IMR-90 (cell line): ENCODE data around the gene RARB. TPM values are rescaled to one million over a fixed set of nuclear protein-coding genes. Genes with fewer than 3 reads are reported as not detected.

Experiments used
- ATAC-seq: fragments of 200-7000 bp; cut with Tn5 transposase; 2 replicates; pipeline ENCODE4 v1.9.1; 2020; ENCODE audit warnings: low read depth, mild to moderate bottlenecking, moderate library complexity
- BruUV-seq: library from RNA; stranded (reverse); fragments of 400-500 nt; replicated peaks from 2 replicates; lab custom pipeline; 2021; lab: Mats Ljungman, UMichigan
- CTCF ChIA-PET: fragments of 300-600 bp; formaldehyde crosslinking; extraction: SDS; loops from one replicate; lab custom pipeline; 2021; ENCODE audit warnings: antibody characterized with exemption; lab: Yijun Ruan, JAX
- POLR2A ChIA-PET: fragments of 300-600 bp; sonication (Branson Sonifier 250); formaldehyde crosslinking; loops from one replicate; lab custom pipeline; 2022; ENCODE audit warnings: antibody characterized with exemption; ENCODE audit not compliant: unreplicated experiment; lab: Charles Lee
- DNase-seq: peaks from one replicate; pipeline ENCODE4 v3.0.0; 2013
- H2AFZ ChIP-seq: replicated peaks from 2 replicates; pipeline ENCODE3; 2013; ENCODE audit warnings: low read length, mild to moderate bottlenecking; ENCODE audit not compliant: poor library complexity
- H2AK5ac ChIP-seq: 2 replicates; pipeline ENCODE4 v1.6.1; 2013; ENCODE audit warnings: low read depth, low read length, inconsistent platforms
- H2AK9ac ChIP-seq: replicated peaks from 2 replicates; pipeline ENCODE3; 2013; ENCODE audit warnings: mild to moderate bottlenecking, low read depth, low read length, moderate library complexity; ENCODE audit not compliant: poor library complexity
- H2BK120ac ChIP-seq: 2 replicates; pipeline ENCODE4 v1.6.1; 2013; ENCODE audit warnings: low read depth, low read length, inconsistent platforms
- H2BK15ac ChIP-seq: 3 replicates; pipeline ENCODE4 v1.6.1; 2013; ENCODE audit warnings: low read depth, low read length, inconsistent platforms
- H2BK20ac ChIP-seq: 2 replicates; pipeline ENCODE4 v1.6.1; 2013; ENCODE audit warnings: low read depth, mild to moderate bottlenecking, inconsistent platforms, low read length, moderate library complexity
- H2BK5ac ChIP-seq: 2 replicates; pipeline ENCODE4 v1.6.1; 2013; ENCODE audit warnings: mild to moderate bottlenecking, low read depth, low read length, inconsistent platforms; ENCODE audit not compliant: poor library complexity, severe bottlenecking
- H3K14ac ChIP-seq: replicated peaks from 2 replicates; pipeline ENCODE4 v1.6.1; 2013; ENCODE audit warnings: low read depth, low read length, inconsistent platforms
- H3K18ac ChIP-seq: 2 replicates; pipeline ENCODE4 v1.6.1; 2013; ENCODE audit warnings: low read depth, low read length, control low read depth
- H3K23ac ChIP-seq: 2 replicates; pipeline ENCODE4 v1.6.1; 2013; ENCODE audit warnings: low read depth, low read length, inconsistent platforms
- H3K27ac ChIP-seq: 2 replicates; pipeline ENCODE4 v1.5.1; 2013; ENCODE audit warnings: mild to moderate bottlenecking, control low read depth, low read length; ENCODE audit not compliant: insufficient read depth
- H3K27me3 ChIP-seq: 2 replicates; pipeline ENCODE4 v1.6.1; 2013; ENCODE audit warnings: low read length; ENCODE audit not compliant: control insufficient read depth, insufficient read depth
- H3K36me3 ChIP-seq: 2 replicates; pipeline ENCODE4 v1.6.1; 2013; ENCODE audit warnings: low read length, mixed read lengths; ENCODE audit not compliant: control insufficient read depth, insufficient read depth
- H3K4ac ChIP-seq: 2 replicates; pipeline ENCODE4 v1.6.1; 2013; ENCODE audit warnings: low read depth, low read length, inconsistent platforms
- H3K4me1 ChIP-seq: 2 replicates; pipeline ENCODE4 v1.6.1; 2013; ENCODE audit warnings: low read length, mixed read lengths; ENCODE audit not compliant: control insufficient read depth, insufficient read depth
- H3K4me2 ChIP-seq: 2 replicates; pipeline ENCODE4 v1.6.1; 2013; ENCODE audit warnings: low read depth, mild to moderate bottlenecking, control low read depth, low read length, moderate library complexity
- H3K4me3 ChIP-seq: 2 replicates; pipeline ENCODE4 v1.5.1; 2013; ENCODE audit warnings: low read depth, mild to moderate bottlenecking, control low read depth, low read length, moderate library complexity; ENCODE audit not compliant: insufficient read depth
- H3K56ac ChIP-seq: 2 replicates; pipeline ENCODE4 v1.6.1; 2013; ENCODE audit warnings: low read length, inconsistent platforms; ENCODE audit not compliant: insufficient read depth; ENCODE audit errors: extremely low read depth
- H3K79me1 ChIP-seq, 2 experiments: 2 replicates each; pipeline ENCODE4 v1.6.1; 2013; ENCODE audit warnings: low read length in 2 of 2, inconsistent platforms in 1 of 2, low read depth in 1 of 2
- H3K9ac ChIP-seq: 2 replicates; pipeline ENCODE4 v1.6.1; 2013; ENCODE audit warnings: low read depth, low read length, control low read depth
- H3K9me1 ChIP-seq: 2 replicates; pipeline ENCODE4 v1.6.1; 2013; ENCODE audit warnings: low read length, inconsistent platforms; ENCODE audit not compliant: insufficient read depth
- H3K9me3 ChIP-seq: 2 replicates; pipeline ENCODE4 v1.6.1; 2013; ENCODE audit warnings: low read length; ENCODE audit not compliant: control insufficient read depth, insufficient read depth
- H4K20me1 ChIP-seq: 2 replicates; pipeline ENCODE4 v1.6.1; 2013; ENCODE audit warnings: low read length, inconsistent platforms; ENCODE audit not compliant: insufficient read depth
- H4K5ac ChIP-seq: 2 replicates; pipeline ENCODE4 v1.6.1; 2013; ENCODE audit warnings: mild to moderate bottlenecking, low read depth, low read length, control low read depth
- H4K8ac ChIP-seq, 2 experiments: 2 replicates each; pipeline ENCODE4 v1.6.1; 2013; ENCODE audit warnings: low read depth in 2 of 2, low read length in 2 of 2, control low read depth in 1 of 2, inconsistent platforms in 1 of 2
- H4K91ac ChIP-seq: 2 replicates; pipeline ENCODE4 v1.6.1; 2013; ENCODE audit warnings: low read depth, low read length, inconsistent platforms; ENCODE audit not compliant: insufficient read depth
- BHLHE40 ChIP-seq: fragments of 150-350 bp; IDR thresholded peaks from 2 replicates; pipeline ENCODE4 v1.6.1; 2016; ENCODE audit warnings: mild to moderate bottlenecking, low read depth, low read length
- CEBPB ChIP-seq: IDR thresholded peaks from 2 replicates; pipeline ENCODE4 v1.6.1; 2012; ENCODE audit warnings: low read depth, low read length, improper control_type of control experiment
- CHD1 ChIP-seq: IDR thresholded peaks from 2 replicates; pipeline ENCODE4 v1.6.1; 2012; ENCODE audit warnings: low read depth, low read length, improper control_type of control experiment
- CTCF ChIP-seq: conservative IDR thresholded peaks from 2 replicates; pipeline ENCODE4 v1.5.1; 2012; ENCODE audit warnings: mild to moderate bottlenecking, low read depth, low read length, improper control_type of control experiment
- ELK1 ChIP-seq: fragments of 150-350 bp; IDR thresholded peaks from 2 replicates; pipeline ENCODE4 v1.6.1; 2016; ENCODE audit warnings: low read depth, mild to moderate bottlenecking, low read length, moderate library complexity, borderline replicate concordance
- FOS ChIP-seq: fragments of 150-350 bp; IDR thresholded peaks from 2 replicates; pipeline ENCODE4 v1.6.1; 2016; ENCODE audit warnings: low read depth, low read length
- MAFK ChIP-seq: IDR thresholded peaks from 2 replicates; pipeline ENCODE4 v1.6.1; 2012; ENCODE audit warnings: low read depth, low read length, improper control_type of control experiment
- MAZ ChIP-seq: IDR thresholded peaks from 2 replicates; pipeline ENCODE4 v1.6.1; 2012; ENCODE audit warnings: low read depth, mild to moderate bottlenecking, low read length, improper control_type of control experiment, moderate library complexity, borderline replicate concordance
- MXI1 ChIP-seq: IDR thresholded peaks from 2 replicates; pipeline ENCODE4 v1.6.1; 2012; ENCODE audit warnings: low read depth, mild to moderate bottlenecking, low read length, moderate library complexity, borderline replicate concordance
- NFE2L2 ChIP-seq: fragments of 150-350 bp; IDR thresholded peaks from 2 replicates; pipeline ENCODE4 v1.6.1; 2016; ENCODE audit warnings: low read depth, mild to moderate bottlenecking, low read length
- POLR2A ChIP-seq: IDR thresholded peaks from 2 replicates; pipeline ENCODE4 v1.6.1; 2012; ENCODE audit warnings: mild to moderate bottlenecking, low read depth, low read length
- RAD21 ChIP-seq: IDR thresholded peaks from 2 replicates; pipeline ENCODE4 v1.6.1; 2012; ENCODE audit warnings: low read length, improper control_type of control experiment
- RCOR1 ChIP-seq: IDR thresholded peaks from 2 replicates; pipeline ENCODE4 v1.6.1; 2012; ENCODE audit warnings: mild to moderate bottlenecking, low read length, improper control_type of control experiment; ENCODE audit not compliant: insufficient replicate concordance
- RFX5 ChIP-seq: IDR thresholded peaks from 2 replicates; pipeline ENCODE4 v1.8.0; 2012; ENCODE audit warnings: low read depth, mild to moderate bottlenecking, low read length, moderate library complexity
- SMC3 ChIP-seq: fragments of 150-350 bp; IDR thresholded peaks from 2 replicates; pipeline ENCODE4 v1.6.1; 2016; ENCODE audit warnings: low read depth, mild to moderate bottlenecking, antibody characterized with exemption, low read length, moderate library complexity
- USF2 ChIP-seq: fragments of 150-350 bp; IDR thresholded peaks from 2 replicates; pipeline ENCODE4 v1.6.1; 2017; ENCODE audit warnings: mild to moderate bottlenecking, antibody characterized with exemption, low read length, low read depth
- WGBS, 2 experiments: methylation state at CpG; one replicate each; pipeline versions ENCODE4 v1.1.5 to v1.1.7; 2013; ENCODE audit warnings: missing lambda C conversion rate in 2 of 2; ENCODE audit not compliant: insufficient read length in 1 of 2; ENCODE audit errors: extremely low coverage in 2 of 2; 5-methylcytosine and 5-hydroxymethylcytosine counted together
- dilution Hi-C: fragments of 300-500 bp; cut with HindIII; formaldehyde crosslinking; loops from one replicate; pipeline ENCODE4 v1.14.3; 2018; ENCODE audit warnings: low sequenced_read_pairs; ENCODE audit not compliant: unreplicated experiment
- in situ Hi-C: fragments of 300-500 bp; cut with MboI; formaldehyde crosslinking; loops from 3 replicates; pipeline ENCODE4 v1.14.3; 2019; ENCODE audit warnings: low sequenced_read_pairs, inconsistent platforms, mixed read lengths
- intact Hi-C: fragments of 100-400 bp; cut with micrococcal nuclease; formaldehyde crosslinking; loops from 2 replicates; pipeline ENCODE4 v1.10.0; 2022
- polyA plus RNA-seq, 3 experiments: library from polyadenylated mRNA; depleted of rRNA; stranded (reverse); fragments of >200 nt; gene quantifications; 2 replicates each; pipeline ENCODE4 v1.2.3, GENCODE V29; 2012; ENCODE audit warnings: low replicate concordance in 1 of 3
- total RNA-seq: library from RNA; depleted of rRNA; stranded (reverse); fragments of >200 nt; gene quantifications from 2 replicates; pipeline ENCODE4 v1.2.3, GENCODE V29; 2012

The RARB gene
- total and polyA plus RNA-seq, 2 of the 4 experiments (the other 2 are of a cell fraction), result 0.53 to 1.4 TPM

GRCh38 chr3:25547103-25547502 lies 119.0 kb downstream of the RARB start:
- H3K18ac ChIP-seq, result no peak overlapping the region
- intact Hi-C loops (no loop called here), in situ Hi-C loops (no loop called here), dilution Hi-C loops (no loop called here)
- H3K14ac ChIP-seq, result no peak overlapping the region
- no peak overlapping the region for H2BK5ac ChIP-seq
- no peak overlapping the region for H3K23ac ChIP-seq
- no peak overlapping the region for H3K4ac ChIP-seq
- no peak overlapping the region for H2AK5ac ChIP-seq
- no peaks in the 10 kb centered on the region for H3K27me3 ChIP-seq
- TF ChIP-seq ELK1, result no peak
- no peak for TF ChIP-seq BHLHE40
- TF ChIP-seq SMC3, result no peak
- no peak for TF ChIP-seq FOS
- no peak for TF ChIP-seq RAD21
- TF ChIP-seq CHD1, result no peak
- TF ChIP-seq RFX5, result no peak
- no peak for TF ChIP-seq MXI1
- TF ChIP-seq CTCF, result no peak
- TF ChIP-seq MAFK, result no peak
- no peak for TF ChIP-seq CEBPB
- no peak for TF ChIP-seq NFE2L2
- no peak for TF ChIP-seq MAZ
- TF ChIP-seq POLR2A, result no peak
- TF ChIP-seq RCOR1, result no peak
- TF ChIP-seq USF2, result no peak
- no peak overlapping the region for H2BK15ac ChIP-seq
- H3K4me3 ChIP-seq, result no peak overlapping the region
- H4K91ac ChIP-seq, result no peak overlapping the region
- H3K9me1 ChIP-seq, result no peaks in the 10 kb centered on the region
- H4K20me1 ChIP-seq, result no peaks in the 10 kb centered on the region
- no peaks in the 10 kb centered on the region for H3K4me1 ChIP-seq
- no peak overlapping the region for H2AK9ac ChIP-seq
- no peak overlapping the region for H3K56ac ChIP-seq
- ChIA-PET CTCF (no interaction called here), POLR2A (no interaction called here)
- H3K79me1 ChIP-seq, result no peaks in the 10 kb centered on the region
- WGBS, 2 experiments, result no CpG with 5 or more reads among the region's 1 CpG
- no peak overlapping the region for H2AFZ ChIP-seq
- no peak overlapping the region for H3K27ac ChIP-seq
- H4K8ac ChIP-seq, result no peak overlapping the region
- no peak for DNase-seq
- no peak overlapping the region for H3K9ac ChIP-seq
- no peak for ATAC-seq
- BruUV-seq, result no TSS peak
- no peak overlapping the region for H2BK20ac ChIP-seq
- no peak overlapping the region for H2BK120ac ChIP-seq
- H3K36me3 ChIP-seq, result no peaks in the 10 kb centered on the region
- H3K9me3 ChIP-seq, result no peaks in the 10 kb centered on the region
- H4K5ac ChIP-seq, result no peak overlapping the region
- no peak overlapping the region for H3K4me2 ChIP-seq
